Measurements from ENCODE around the gene TMSB4X.
A peak's percentile ranks its signal among the peaks of the same experiment; 100 is the strongest.
"Not testable (repeated sequence)": the region's sequence is repeated elsewhere in the genome, so short reads cannot be mapped to it uniquely, and the experiment has no call there.

TMSB4X gene

DNA sequence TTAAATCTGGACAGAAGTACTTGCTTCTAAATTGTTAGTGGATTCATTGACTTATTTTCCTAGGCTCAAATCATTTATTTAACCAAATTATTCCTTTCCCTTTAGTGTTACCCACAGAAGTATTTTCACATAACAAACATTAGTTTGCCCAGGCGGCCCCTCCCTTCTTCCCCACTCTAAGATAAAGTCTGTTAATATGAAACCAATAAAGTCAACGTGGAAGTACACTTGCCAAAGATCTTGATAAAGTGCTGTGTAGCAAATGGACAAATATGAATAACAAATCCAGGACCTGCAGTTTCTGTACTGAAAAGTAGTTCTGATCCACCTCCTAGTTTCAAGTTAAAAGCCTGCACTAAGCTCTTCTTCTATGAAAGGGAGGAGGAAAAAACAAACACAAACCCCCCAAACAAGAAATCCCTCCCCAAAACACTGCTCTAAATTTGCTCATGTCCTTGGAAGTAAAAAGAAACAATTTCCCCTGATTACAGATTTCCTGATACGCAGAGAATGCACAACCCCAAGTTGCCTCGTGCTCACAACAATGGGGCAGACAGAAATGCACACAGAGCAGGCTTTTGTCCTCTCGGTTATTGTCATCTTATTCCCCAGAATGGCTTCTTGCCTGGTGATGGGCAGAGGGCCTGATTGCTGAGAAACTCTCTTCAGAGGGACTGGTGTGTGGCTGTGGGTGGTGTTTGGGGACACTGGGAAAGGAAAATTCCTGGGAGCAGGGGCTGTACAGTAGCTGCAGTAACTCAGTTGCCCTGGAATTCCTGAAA lies 23.2 kb downstream of the TMSB4X start:
- DNase-seq, result no peak

DNA sequence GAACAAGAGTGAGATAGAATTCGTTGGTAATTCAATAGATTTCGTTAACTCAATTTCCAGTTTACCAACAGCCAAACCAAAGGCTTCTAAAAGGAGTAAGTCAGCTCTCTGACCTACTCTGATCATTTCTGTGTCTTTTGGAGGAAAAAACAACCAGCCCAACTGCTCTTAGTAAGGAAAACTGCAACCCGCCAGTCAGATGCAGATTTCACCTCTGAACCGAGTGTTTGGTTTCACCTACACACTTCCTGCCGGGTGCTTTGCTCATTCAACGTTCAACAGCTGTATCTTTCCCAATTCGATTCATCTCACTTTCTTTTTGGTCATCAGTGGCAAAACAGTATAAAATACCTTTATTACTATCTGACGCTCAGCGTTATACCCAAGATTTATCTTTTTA lies 24.5 kb downstream of the TMSB4X start:
- DNase-seq, result no peak

DNA sequence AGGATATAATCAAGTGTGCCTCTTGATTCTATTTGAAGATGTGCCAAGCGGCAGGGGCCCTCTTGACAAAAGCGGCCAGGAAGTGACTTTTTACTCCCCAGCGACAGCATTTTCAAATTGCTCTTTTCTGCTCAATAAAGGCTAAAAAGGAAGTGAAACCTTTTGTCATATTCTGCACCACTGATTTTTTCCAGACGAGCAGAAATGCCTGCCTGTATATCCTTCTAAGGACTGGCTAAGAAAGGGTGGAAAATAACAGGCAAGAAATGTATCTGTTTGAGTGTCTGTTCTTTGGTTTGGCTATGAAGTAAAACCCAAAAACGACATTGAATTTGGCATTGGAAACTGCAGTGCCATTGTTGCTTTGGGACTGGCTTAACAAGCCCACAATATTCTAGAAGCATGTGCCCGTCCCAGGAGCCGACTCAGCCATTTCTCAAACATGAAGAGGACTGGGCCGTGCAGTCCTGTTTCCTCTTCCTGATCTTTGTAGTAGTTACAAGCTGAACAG lies 25.4 kb downstream of the TMSB4X start:
- no peak for DNase-seq

DNA sequence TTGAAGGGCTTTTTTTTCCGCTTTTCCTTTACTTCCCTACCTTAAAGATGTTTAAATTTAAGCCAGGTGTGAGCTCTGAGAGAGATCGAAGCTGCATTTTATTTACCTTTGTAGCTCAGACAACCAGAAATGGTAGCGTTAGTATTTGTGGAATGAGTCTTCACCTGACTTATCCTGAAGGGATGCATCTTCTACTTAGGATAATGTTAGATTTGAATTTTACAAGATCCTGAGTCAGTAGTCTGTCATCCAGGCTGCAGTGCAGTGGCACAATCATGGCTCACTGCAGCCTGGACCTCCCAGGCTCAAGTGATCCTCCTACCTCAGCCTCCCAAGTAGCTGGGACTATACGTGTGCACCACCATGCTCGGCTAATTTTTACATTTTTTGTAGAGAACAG lies 26.2 kb downstream of the TMSB4X start:
- no peak for DNase-seq

DNA sequence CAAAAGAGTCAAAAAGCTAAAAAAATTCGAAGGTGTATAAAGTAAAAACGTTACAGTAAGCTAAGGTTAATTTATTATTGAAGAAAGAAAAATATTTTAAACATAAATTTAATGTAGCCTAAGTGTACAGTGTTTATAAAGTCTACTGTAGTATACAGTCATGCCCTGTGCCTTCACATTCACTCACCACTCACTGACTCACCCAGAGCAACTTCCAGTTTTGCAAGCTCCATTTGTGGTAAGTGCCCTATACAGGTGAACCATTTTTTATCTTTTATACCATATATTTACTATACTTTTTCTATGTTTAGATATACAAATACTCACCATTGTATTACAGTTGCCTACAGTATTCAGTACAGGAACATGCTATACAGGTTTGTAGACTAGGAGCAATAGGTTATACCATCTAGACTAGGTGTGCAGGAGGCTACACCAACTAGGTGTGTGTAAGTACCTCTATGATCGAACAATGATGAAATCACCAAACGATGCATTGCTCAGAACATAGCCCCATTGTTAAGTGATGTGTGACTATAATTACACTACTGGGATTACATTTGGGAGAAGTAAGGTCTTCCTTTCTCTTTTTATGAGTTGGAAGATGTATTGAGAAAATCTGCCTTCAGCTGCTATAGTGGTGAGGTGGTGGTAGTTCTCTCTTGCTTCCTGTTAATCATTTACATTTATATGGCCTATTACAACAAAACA lies 27.2 kb downstream of the TMSB4X start:
- no peak for DNase-seq

DNA sequence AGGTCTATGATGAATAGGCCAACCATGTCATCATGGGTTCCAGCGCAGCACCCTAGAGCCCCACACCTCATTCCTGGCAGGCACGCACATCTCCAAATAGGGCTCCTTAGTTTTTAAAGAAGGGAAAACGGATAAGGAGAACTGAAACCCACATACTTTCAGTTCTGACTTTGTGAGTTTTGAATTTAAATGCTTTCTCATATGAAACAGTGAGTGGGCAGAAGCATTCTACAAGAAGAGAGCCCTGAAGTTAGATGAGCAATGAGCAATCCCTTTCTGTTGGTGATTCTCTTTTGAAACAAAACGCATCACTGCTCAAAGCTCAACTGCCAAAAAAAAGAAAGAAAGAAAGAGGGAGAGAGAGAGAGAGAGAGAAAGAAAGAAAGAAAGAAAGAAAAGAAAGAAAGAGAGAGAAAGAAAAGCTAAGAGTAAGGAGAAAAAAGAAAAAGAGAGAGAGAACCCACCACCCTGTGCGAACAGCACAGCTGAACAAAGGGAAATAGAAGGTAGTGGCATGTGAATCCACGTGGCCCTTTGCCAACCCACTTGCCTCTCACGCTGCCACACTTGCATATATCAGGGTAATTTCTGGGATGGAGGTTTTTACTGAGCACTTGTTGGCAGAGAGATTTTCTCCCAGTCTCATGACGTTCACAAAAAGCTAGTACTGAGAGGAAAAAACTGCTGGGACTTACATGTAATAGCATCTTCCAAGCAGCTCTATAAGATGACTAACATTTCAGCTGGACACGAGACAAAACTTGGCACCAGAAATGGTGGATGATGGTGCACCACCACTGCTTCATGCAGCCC lies 31.0 kb downstream of the TMSB4X start:
- peak in 1 of 2 experiments; percentile 11 for DNase-seq

DNA sequence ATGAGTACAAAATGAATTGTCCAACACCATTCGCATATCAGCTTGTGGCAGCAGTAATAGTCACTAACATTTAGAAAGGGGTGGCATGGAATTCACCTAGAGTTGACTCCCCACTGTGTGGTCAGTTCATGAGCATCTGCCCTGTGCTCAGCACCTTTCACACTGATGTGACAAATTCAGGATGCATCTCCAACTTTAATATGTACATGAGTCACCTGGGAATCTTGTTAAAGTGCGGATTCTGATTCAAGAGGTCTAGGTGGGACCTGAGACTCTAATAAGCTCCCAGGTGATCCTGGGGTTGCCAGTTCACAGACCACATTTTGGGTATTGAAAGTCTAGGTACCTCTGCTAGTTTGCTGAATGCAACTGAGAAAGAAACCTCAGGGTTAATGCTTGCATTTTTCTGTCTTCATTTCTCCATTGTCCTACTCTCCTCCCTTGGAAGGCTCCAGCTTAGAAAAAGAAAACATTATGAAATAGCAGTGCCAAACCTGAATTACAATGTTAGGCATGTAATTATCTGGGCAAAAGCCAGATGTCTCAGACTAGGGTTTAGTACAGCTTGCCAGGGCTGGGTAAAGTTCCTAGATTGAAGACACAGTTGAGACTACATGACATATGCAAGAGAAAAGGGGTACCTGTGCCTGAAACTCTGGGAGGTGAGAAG lies 32.7 kb downstream of the TMSB4X start:
- DNase-seq, result peak; percentile 43 to 66

DNA sequence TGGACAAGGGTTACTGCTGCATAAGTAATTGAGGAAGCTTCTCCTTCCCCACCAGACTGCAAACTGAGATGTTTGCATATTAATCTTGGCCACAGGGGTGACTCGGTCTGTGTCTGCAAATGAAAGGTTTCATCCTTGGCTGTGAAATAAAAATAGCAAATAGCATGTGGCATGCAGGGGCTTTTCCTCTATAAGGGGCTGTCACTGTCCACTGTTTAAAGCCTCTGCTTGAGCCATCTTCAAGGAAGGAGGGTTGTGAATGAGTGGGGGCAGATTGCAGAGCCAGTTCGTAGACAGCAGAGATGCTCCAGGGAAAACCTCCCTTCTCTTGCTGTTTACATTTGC lies 33.3 kb downstream of the TMSB4X start:
- DNase-seq, result no peak

DNA sequence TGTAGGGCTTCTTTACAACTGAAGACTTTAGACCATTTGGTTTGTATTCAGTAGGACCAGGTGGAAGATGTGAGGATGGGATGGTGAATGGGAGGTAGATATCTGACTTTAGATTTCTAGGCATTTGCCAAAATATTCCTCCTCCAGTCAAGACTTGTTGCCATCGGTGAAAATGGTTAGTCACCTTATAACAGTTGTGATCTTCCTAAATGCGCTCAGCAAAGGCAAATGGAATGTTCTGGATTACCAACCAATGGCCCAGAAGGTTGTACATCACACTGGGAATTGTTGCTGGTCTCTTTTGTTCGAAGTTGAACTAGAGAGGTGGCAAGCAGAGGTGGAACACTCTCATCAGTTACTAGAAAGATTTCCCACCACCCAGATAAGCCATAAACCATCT lies 33.9 kb downstream of the TMSB4X start:
- no peak for DNase-seq

DNA sequence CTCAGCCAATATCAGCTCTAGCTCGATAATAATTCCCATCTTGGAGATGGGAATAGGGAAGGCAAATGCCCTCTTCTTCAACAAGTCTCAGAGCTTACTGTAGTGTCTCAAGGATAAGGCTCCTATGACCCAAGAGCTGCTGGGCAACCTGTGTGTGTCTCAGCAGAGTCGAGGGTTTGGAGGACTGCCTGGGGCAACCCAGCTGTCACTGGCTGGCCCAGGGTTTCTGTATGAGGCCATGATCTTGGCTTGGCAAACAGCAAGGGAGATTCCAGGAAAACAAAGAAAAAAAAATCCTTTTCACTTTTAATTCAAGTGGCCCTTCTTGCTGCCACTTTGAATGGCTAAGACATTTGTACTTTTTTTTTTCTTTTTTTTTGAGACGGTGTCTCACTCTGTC lies 34.4 kb downstream of the TMSB4X start:
- DNase-seq, result peak in 1 of 2 experiments; percentile 78

DNA sequence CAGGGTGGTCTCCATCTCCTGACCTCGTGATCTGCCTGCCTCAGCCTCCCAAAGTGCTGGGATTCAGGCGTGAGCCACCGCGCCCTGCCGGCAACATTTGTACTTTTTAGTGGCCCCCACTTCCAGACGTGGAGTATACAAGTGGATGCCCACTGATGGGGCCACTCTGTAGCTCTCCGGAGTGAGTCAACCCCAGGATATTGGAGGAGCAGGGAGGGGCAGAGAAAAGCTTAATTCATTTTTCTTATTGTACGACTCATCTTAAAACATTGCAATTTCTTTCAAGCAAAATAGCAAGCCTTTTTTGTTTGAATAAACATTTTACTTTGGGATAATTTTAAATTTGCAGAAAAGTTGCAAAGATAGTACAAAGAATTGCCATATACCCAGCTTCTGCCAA lies 34.9 kb downstream of the TMSB4X start:
- DNase-seq, result no peak

DNA sequence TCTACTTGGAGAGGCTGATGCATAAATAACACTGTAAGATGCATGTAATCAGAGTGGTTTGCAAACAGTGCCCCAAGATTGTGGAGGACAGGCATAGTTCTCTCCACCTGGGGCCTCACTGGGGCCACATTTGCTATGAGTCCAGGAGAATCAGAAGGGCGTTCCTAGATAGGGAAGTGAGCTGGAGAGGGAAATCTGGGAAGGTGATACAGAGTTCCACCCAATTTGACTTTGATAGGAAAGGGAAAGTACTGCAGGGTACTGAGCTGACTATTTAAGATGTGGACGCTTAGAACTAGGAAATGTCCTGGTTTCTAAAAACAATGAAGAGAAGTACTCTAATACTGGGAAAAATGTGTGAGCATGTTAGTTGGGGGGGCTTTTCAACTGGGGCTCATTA lies 35.6 kb downstream of the TMSB4X start:
- no peak for DNase-seq

DNA sequence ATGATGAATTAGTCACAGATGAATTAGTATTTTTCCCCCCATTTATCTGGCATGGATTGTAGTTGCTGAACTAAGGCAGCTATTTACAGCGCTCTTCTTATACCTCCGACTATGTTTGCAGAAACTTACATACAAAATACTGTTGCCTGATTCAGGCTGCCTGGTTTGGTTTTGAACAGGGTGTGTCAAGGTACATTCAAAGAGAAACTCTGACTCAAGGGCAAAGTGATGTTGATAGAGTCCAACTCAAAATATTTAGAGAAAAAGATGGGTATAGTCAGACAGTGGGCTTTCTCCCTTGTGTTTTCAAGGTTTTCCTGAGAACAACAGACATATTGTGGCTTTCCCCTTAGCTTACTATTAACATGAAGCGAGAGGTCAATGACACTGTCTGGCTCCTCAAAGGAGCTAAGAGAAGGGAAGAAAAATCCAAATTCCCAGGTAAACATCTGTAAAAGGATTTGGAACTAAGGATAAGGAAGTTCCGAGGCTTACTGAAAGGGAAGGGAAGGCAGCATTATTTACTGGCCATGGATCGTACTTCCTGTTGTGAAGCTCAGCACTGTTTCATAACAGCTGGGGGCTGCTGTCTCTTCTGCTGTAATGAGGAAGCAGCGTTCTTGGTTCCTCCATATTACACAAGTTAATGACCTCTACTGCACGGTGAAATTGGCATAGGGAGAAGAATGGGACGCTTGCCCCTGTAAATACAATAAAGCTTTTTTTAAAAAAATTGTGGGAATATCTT lies 38.6 kb downstream of the TMSB4X start:
- DNase-seq, result no peak

DNA sequence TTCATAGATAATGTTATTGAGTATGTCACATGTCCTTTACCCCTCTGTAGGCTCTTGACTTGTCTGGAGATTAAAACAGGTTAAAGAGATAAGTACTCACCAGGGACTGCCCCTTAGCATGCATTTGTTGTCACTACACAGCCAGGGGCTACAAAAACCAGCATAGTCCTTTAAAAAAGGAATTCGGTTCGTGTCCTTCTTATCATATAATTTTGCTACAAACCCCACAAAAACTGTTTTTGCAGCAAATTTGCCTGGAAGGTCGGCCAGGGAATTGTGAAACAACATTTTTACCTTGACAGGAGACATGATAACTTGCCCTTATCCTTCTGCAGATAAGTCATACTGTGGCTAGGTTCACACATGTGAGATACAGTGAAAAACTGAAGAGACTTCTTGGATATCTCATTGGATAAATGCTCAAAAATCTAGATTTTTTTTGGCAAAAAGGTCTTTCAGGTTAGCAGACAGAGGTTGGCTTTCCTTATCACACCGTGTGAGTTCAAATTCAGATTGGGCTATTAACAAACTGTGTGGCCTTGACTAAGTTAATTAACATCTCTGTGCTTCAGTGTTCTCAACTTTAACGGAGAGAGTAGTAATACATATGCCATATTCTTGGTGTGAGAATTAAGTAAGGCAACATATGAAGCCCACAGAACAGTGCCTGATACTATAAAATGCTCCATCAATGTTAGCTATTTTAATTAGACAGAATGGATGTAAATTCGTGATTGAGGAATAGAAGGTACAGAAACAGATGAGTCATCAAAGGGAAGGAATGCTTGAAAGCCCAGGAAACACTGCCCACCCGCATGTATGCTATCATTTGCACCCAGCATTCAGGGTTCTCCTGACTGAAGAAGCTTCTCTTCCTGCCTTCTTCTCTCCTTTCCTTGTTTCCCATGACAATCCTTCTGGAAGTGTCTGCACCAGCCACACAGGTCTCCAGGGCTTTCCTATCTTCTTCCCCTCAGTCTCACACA lies 39.5 kb downstream of the TMSB4X start:
- DNase-seq, result no peak

DNA sequence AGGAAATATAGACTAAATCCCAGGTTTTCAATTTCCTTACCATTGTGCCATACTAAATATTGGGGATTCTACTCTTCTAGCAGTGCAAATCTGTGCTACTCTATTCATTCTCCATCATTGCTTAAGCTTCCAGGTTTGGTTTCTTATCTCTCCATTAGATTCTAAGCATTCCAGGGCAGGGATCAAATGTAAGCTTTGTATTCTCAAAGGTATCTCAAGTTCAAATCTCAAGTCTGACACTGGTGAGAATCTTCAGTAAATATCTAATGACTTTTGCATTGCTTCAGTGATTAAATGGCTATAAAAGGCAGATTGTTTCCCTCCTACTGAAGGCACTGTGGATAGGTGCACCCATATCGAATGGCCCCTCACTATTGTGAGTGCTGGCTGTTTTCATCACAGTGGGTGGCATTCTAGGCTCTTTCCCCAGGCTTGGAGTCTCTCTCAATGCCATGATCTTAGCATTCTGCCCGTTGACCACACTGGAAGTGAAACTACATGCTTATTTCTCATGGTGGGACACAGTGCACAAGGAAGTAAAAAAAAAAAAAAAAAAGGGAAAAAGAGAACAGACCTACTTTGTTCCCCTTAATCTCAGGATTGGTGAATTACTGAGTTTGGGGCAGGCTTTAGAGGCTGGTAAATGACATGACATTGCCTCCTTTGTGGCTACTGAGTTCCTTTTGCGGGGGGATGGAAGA lies 40.8 kb downstream of the TMSB4X start:
- no peak for DNase-seq

DNA sequence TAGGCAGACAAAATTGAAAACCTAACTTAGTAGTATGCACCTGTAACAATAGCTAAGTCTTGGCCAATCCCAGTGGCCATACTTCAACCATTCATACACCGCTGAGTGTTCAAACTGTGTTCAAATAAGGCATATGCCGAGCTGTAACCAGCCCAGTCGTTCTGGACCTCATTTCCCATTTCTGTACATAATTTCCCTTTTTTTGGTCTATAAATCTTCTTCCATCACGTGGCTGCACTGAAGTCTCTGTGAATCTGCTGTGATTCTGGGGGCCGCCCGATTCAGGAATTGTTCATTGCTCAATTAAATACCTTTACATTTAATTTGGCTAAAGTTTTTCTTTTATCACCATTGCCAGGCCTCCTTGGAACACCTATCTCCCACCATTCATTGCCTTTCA lies 41.8 kb downstream of the TMSB4X start:
- not testable (repeated sequence) for DNase-seq

DNA sequence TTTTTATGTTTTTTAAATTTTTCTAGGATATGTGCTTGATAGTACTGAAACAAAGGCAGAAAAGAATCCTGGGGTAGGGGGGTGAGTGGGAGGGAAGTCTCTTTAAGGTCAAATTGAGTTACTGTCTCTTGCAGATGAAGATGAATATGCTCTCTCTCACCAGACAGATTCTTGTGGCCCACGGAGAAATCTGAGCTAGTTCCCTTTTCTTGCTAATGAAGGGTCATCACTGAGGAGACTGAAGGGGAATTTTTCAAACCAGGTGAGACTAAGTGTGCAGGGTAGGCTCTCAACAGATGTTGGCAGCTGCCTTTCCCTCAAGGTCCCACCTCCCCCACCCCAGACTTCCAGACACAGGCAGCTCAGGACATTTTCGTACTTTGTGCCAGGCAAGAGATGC lies 48.0 kb downstream of the TMSB4X start:
- no peak for DNase-seq

DNA sequence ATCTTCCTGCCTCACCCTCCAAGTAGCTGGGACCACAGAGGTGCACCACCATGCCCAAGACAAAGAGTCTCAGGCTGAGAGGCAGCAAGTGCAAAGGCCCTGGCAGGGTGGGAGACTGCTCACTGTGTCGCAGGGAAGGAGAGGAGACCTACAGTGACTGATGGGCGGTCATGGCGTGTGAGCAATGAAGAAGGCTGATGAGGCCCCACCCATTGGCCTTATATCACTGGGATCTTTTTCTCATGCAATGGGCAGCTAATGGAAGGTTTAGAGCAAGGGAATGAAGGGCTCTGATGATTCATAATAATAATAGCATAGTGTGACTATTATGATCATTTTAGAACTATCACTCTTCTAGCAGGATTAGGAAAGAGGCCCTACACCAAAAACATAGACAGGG lies 48.7 kb downstream of the TMSB4X start:
- no peak for DNase-seq

DNA sequence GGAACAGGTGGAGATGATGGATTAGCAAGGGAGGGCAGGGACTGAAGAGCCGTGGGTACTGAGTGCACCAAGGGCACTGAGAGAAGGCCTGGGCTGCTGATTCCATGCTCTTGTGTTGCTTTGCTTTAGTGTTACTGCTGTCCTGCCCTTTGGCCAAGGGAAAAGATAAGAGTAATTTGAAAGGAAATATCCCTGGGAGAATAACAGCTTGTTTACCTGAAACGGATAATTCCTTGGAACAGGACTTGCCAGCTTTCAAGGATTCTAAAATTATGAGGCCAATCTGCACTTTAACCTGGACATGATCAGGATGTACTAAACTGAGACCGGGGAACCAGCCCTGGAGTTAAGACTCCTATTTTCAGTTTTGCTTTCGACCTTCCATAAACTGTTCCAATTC lies 49.1 kb downstream of the TMSB4X start:
- no peak for DNase-seq

DNA sequence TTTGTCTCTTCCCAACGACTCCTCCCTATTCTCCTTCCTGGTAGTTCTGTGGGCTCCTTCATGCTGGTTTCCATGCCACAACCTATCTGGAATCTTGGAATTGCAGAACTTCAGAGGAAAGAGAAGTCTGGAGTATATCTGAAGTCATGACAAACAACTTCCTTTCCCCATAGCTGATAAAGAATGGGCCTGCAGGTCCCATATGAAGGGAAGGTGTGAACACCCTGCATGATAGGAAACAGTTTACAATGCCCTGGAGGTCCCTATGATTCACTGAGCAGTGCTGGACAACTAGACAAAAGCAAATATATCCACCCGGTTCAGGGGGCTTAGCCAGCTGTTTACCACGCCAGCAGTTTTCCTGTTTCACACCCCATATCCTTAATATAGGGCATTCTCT lies 50.1 kb downstream of the TMSB4X start:
- DNase-seq, result no peak

Data from NCI-H446 (cell line).